H1 (cell line): ENCODE data around the gene MBP. TPM values are rescaled to one million over a fixed set of nuclear protein-coding genes. Genes with fewer than 3 reads are reported as not detected.

Experiments used
- BRCA1 ChIP-seq: IDR thresholded peaks from 2 replicates; pipeline ENCODE4 v1.6.1; 2012; ENCODE audit warnings: low read depth, low read length, improper control_type of control experiment
- CHD2 ChIP-seq: IDR thresholded peaks from 2 replicates; pipeline ENCODE4 v1.6.1; 2012; ENCODE audit warnings: low read length, improper control_type of control experiment
- POU5F1 ChIP-seq: IDR thresholded peaks from 2 replicates; pipeline ENCODE4 v1.6.1; 2011; ENCODE audit warnings: low read depth, mild to moderate bottlenecking, low read length, moderate library complexity
- TAF7 ChIP-seq: optimal IDR thresholded peaks from 2 replicates; pipeline ENCODE3; 2011; ENCODE audit warnings: low read depth, mild to moderate bottlenecking, inconsistent platforms, low read length, moderate library complexity, borderline replicate concordance
- TBP ChIP-seq: IDR thresholded peaks from 2 replicates; pipeline ENCODE4 v1.6.1; 2011; ENCODE audit warnings: low read depth, low read length, improper control_type of control experiment
- polyA plus RNA-seq, 7 experiments: library from polyadenylated mRNA; depleted of rRNA in 3 of 7; stranded (reverse) in 5 of 7; unstranded in 2 of 7; fragments of >200 nt in 5 of 7; fragments of 200-250 nt in 2 of 7; gene quantifications; 1 replicate in 5 of 7; 2 replicates in 1 of 7; 4 replicates in 1 of 7; pipeline versions ENCODE4 v1.2.1 to v1.2.3, GENCODE V29; 2011 to 2013; ENCODE audit warnings: missing spikeins in 2 of 7, mixed read lengths in 2 of 7
- total RNA-seq: library from RNA; stranded (reverse); fragmentation: NEBNext Ultra II Directional; extraction: Animal tissue kit (Norgen Biotek cat#: 25700); gene quantifications from 2 replicates; pipeline ENCODE4 v1.2.1, GENCODE V29; 2021
- TF ChIP-seq, protein P1 (sequence below): IDR thresholded peaks from 2 replicates; pipeline ENCODE4 v1.6.1; 2012; ENCODE audit warnings: inconsistent platforms

MBP gene
- total and polyA plus RNA-seq, 2 of the 8 experiments (the other 6 are each of a cell fraction or from before 2014, with no cell fraction given) = 7.7 to 19.2 TPM

DNA sequence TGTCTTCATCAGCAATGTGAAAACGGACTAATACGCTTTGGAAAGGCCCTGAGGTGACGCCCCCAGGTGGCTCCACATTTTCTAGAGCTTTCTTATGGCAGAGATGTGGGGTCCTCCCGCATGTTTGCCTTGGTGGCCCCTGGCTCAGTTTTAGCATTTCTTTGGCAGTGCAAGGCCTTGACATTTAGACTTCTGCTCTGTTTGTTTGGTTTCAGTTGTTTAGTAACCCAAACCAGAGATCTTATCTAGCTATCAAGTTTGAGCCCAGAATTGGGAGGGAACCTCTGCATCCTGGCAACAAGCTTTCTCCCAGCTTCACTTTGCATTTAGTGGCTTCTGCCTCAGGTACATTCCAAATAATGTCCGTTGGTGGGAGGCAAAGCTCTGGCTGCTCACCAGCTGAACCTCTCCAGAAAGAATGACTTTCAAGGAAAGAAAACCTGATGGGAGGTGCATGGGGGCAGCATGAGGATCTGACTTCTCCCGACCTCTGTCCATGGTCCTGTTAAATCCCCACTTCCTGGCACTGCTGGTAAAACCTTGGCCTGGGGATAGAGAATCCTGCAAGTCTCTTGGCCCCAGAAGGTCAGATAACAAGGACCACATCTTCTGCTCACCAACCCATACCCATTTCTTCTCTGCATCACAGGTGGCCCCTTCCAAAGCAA, 12.0 kb upstream of the MBP start (continued):
- TF ChIP-seq, protein P1, sequence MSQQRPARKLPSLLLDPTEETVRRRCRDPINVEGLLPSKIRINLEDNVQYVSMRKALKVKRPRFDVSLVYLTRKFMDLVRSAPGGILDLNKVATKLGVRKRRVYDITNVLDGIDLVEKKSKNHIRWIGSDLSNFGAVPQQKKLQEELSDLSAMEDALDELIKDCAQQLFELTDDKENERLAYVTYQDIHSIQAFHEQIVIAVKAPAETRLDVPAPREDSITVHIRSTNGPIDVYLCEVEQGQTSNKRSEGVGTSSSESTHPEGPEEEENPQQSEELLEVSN = no peak
- TF ChIP-seq TAF7 (no peak), TBP (no peak), CHD2 (no peak), POU5F1 (no peak), BRCA1 (no peak)
